Measurements from ENCODE around the gene CHST6.

Gene CHST6

DNA sequence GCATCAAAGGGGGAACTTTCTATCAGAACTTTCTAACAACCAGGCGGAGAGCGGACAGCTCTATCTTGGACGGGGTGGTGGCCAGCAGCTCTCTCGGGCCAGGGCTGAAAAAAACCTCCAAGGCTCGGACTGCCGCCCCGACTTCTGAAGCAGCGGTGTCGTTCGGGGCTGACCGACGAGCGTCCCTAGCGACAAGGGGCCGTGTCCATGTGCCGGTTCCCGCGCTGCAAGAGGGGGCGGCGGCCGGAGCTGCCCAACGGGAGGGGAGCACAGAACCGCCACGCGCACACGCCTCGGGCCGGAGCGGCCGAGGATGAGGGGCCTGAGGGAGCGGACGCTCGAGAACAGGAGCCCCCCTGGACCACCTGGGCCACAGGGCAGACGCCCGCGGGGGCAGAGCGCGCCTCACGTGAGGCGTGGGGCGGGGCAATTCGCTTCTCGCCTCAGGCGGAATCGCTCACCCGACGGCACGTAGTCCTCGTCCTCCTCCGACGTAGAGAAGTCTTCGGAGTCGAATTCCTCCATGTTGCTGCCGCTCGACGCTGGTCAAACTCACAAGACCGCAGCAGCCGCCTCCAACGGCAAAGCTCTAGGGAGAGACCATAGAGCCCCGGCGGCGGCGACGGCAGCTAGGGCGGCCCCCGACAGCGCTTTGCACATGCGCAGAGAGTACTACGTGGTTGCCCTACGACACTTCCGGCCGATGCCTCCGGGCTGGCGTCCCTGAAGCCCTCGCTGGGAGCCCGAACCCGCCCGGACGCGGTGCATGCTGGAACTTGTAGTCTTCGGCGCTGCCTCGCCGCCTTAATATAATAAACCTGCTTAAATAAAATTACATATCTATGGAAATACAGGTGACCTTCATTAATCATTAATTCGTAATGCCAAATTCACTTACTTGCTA lies 62.2 kb downstream of the CHST6 start, which contains the start of gene CFDP1 (continued):
- TF ChIP-seq, protein P1, sequence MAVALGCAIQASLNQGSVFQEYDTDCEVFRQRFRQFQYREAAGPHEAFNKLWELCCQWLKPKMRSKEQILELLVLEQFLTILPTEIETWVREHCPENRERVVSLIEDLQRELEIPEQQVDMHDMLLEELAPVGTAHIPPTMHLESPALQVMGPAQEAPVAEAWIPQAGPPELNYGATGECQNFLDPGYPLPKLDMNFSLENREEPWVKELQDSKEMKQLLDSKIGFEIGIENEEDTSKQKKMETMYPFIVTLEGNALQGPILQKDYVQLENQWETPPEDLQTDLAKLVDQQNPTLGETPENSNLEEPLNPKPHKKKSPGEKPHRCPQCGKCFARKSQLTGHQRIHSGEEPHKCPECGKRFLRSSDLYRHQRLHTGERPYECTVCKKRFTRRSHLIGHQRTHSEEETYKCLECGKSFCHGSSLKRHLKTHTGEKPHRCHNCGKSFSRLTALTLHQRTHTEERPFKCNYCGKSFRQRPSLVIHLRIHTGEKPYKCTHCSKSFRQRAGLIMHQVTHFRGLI (tag by site-specific recombination; IDR thresholded peaks at IDR 0.05), result peak; percentile 38; the same call in 1 of the 2 replicates
- no peak for TF ChIP-seq ZNF223 (tag by site-specific recombination; IDR thresholded peaks at IDR 0.05)
- no peak for TF ChIP-seq ZNF274 (IDR thresholded peaks at IDR 0.05; ENCODE audit: low read length)
- TF ChIP-seq ZNF274 (tag by site-specific recombination; IDR thresholded peaks at IDR 0.05; ENCODE audit: borderline replicate concordance), result no peak
- TF ChIP-seq, protein P2, sequence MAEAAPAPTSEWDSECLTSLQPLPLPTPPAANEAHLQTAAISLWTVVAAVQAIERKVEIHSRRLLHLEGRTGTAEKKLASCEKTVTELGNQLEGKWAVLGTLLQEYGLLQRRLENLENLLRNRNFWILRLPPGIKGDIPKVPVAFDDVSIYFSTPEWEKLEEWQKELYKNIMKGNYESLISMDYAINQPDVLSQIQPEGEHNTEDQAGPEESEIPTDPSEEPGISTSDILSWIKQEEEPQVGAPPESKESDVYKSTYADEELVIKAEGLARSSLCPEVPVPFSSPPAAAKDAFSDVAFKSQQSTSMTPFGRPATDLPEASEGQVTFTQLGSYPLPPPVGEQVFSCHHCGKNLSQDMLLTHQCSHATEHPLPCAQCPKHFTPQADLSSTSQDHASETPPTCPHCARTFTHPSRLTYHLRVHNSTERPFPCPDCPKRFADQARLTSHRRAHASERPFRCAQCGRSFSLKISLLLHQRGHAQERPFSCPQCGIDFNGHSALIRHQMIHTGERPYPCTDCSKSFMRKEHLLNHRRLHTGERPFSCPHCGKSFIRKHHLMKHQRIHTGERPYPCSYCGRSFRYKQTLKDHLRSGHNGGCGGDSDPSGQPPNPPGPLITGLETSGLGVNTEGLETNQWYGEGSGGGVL (tag by site-specific recombination; IDR thresholded peaks at IDR 0.05), result peak; percentile 81
- TF ChIP-seq FEZF1 (tag by site-specific recombination; IDR thresholded peaks at IDR 0.05), result 0 out of 2 replicates have a peak, but pooled peaks have one; percentile 11
- TF ChIP-seq, protein P3, sequence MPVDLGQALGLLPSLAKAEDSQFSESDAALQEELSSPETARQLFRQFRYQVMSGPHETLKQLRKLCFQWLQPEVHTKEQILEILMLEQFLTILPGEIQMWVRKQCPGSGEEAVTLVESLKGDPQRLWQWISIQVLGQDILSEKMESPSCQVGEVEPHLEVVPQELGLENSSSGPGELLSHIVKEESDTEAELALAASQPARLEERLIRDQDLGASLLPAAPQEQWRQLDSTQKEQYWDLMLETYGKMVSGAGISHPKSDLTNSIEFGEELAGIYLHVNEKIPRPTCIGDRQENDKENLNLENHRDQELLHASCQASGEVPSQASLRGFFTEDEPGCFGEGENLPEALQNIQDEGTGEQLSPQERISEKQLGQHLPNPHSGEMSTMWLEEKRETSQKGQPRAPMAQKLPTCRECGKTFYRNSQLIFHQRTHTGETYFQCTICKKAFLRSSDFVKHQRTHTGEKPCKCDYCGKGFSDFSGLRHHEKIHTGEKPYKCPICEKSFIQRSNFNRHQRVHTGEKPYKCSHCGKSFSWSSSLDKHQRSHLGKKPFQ (tag by site-specific recombination; IDR thresholded peaks at IDR 0.05), result no peak
- no peak for TF ChIP-seq ZNF404 (tag by site-specific recombination; IDR thresholded peaks at IDR 0.05)
- TF ChIP-seq, protein P4, sequence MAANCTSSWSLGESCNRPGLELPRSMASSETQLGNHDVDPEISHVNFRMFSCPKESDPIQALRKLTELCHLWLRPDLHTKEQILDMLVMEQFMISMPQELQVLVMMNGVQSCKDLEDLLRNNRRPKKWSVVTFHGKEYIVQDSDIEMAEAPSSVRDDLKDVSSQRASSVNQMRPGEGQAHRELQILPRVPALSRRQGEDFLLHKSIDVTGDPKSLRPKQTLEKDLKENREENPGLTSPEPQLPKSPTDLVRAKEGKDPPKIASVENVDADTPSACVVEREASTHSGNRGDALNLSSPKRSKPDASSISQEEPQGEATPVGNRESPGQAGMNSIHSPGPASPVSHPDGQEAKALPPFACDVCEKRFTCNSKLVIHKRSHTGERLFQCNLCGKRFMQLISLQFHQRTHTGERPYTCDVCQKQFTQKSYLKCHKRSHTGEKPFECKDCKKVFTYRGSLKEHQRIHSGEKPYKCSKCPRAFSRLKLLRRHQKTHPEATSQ (tag by site-specific recombination; IDR thresholded peaks at IDR 0.05), result peak; percentile 56; the same call in 1 of the 2 replicates
- TF ChIP-seq ZNF302 (tag by site-specific recombination; IDR thresholded peaks at IDR 0.05; ENCODE audit: low read depth), result no peak
- TF ChIP-seq ZBTB20 (tag by site-specific recombination; IDR thresholded peaks at IDR 0.05), result peak; percentile 38; the same call in 1 of the 2 replicates
- peak; percentile 100 for TF ChIP-seq ZNF777 (tag by site-specific recombination; IDR thresholded peaks at IDR 0.05; ENCODE audit: borderline replicate concordance)
- TF ChIP-seq, protein P5, sequence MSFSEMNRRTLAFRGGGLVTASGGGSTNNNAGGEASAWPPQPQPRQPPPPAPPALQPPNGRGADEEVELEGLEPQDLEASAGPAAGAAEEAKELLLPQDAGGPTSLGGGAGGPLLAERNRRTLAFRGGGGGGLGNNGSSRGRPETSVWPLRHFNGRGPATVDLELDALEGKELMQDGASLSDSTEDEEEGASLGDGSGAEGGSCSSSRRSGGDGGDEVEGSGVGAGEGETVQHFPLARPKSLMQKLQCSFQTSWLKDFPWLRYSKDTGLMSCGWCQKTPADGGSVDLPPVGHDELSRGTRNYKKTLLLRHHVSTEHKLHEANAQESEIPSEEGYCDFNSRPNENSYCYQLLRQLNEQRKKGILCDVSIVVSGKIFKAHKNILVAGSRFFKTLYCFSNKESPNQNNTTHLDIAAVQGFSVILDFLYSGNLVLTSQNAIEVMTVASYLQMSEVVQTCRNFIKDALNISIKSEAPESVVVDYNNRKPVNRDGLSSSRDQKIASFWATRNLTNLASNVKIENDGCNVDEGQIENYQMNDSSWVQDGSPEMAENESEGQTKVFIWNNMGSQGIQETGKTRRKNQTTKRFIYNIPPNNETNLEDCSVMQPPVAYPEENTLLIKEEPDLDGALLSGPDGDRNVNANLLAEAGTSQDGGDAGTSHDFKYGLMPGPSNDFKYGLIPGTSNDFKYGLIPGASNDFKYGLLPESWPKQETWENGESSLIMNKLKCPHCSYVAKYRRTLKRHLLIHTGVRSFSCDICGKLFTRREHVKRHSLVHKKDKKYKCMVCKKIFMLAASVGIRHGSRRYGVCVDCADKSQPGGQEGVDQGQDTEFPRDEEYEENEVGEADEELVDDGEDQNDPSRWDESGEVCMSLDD (tag by site-specific recombination; IDR thresholded peaks at IDR 0.05), result peak; percentile 85
- no peak for TF ChIP-seq HOXD13 (CRISPR knock-in tag; IDR thresholded peaks at IDR 0.05; ENCODE audit: borderline replicate concordance)
- 0 out of 2 replicates have a peak, but pooled peaks have one; percentile 44 for TF ChIP-seq ZNF138 (tag by site-specific recombination; IDR thresholded peaks at IDR 0.05; ENCODE audit: borderline replicate concordance)
- TF ChIP-seq SP2 (tag by site-specific recombination; IDR thresholded peaks at IDR 0.05), result peak; percentile 60
- TF ChIP-seq PRDM1 (tag by site-specific recombination; IDR thresholded peaks at IDR 0.05), result peak; percentile 27
- TF ChIP-seq HOXC10 (CRISPR knock-in tag; IDR thresholded peaks at IDR 0.05), result no peak
- no peak for TF ChIP-seq IKZF3 (tag by site-specific recombination; IDR thresholded peaks at IDR 0.05)
- no peak for TF ChIP-seq BCL11B (tag by site-specific recombination; IDR thresholded peaks at IDR 0.05; ENCODE audit: low read depth)
- peak; percentile 56 for TF ChIP-seq GLIS1 (tag by site-specific recombination; IDR thresholded peaks at IDR 0.05)
- TF ChIP-seq ZEB2 (tag by site-specific recombination; IDR thresholded peaks at IDR 0.05), result peak; percentile 47
- no peak for TF ChIP-seq ZFP37 (tag by site-specific recombination; IDR thresholded peaks at IDR 0.05)
- no peak for TF ChIP-seq ZNF701 (tag by site-specific recombination; IDR thresholded peaks at IDR 0.05)
- no peak for TF ChIP-seq ZNF169 (tag by site-specific recombination; IDR thresholded peaks at IDR 0.05)
- TF ChIP-seq SP3 (tag by site-specific recombination; IDR thresholded peaks at IDR 0.05), result peak; percentile 51
- TF ChIP-seq, protein P6, sequence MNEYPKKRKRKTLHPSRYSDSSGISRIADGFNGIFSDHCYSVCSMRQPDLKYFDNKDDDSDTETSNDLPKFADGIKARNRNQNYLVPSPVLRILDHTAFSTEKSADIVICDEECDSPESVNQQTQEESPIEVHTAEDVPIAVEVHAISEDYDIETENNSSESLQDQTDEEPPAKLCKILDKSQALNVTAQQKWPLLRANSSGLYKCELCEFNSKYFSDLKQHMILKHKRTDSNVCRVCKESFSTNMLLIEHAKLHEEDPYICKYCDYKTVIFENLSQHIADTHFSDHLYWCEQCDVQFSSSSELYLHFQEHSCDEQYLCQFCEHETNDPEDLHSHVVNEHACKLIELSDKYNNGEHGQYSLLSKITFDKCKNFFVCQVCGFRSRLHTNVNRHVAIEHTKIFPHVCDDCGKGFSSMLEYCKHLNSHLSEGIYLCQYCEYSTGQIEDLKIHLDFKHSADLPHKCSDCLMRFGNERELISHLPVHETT (tag by site-specific recombination; IDR thresholded peaks at IDR 0.05), result no peak
- TF ChIP-seq ZNF133 (tag by site-specific recombination; IDR thresholded peaks at IDR 0.05), result no peak; the same call in 1 of the 2 replicates
